ENCODE measurements around the gene FGF18. TPM values are rescaled to one million over a fixed set of nuclear protein-coding genes. Genes with fewer than 3 reads are reported as not detected.

The FGF18 gene
- total and polyA plus RNA-seq, 10 of the 15 experiments (the other 5 are each of a cell fraction or from before 2014, with no cell fraction given), result 0.03 to 0.10 (median 0.06) TPM; not detected in 5

- no peak for TF ChIP-seq ZBTB4 (CRISPR knock-in tag; IDR thresholded peaks at IDR 0.05)
- no peak for TF ChIP-seq IRF3 (IDR thresholded peaks at IDR 0.05)
- TF ChIP-seq SIX5 (IDR thresholded peaks at IDR 0.05; ENCODE audit: low read depth, low read length, severe bottlenecking), result no peak
- TF ChIP-seq SMC3 (IDR thresholded peaks at IDR 0.05; ENCODE audit: borderline replicate concordance, low read length), result no peak
Measured at GRCh38 chr5:171422902-171423663, 3.6 kb downstream of the FGF18 start (continued).

- Histone ChIP-seq H3K27ac (ENCODE audit: control insufficient read depth, insufficient read depth) (no peak overlapping the region), H3K4me2 (ENCODE audit: control insufficient read depth, insufficient read depth) (no peak overlapping the region), H3K36me3 (ENCODE audit: control insufficient read depth in 2 of 2, insufficient read depth in 2 of 2, low read length in 1 of 2) (no peaks in the 10 kb centered on the region), H3K27me3 (replicated peaks in 1 of 2; ENCODE audit: control insufficient read depth in 2 of 2, insufficient read depth in 2 of 2, low read length in 1 of 2) (peaks cover 4 to 5% of the 10 kb centered on the region in 2 experiments; a peak in 3 of 4 replicates), H3K79me2 (ENCODE audit: control insufficient read depth, insufficient read depth, low read length) (no peaks in the 10 kb centered on the region), H3K9ac (ENCODE audit: control insufficient read depth, insufficient read depth, low read length) (no peak overlapping the region), H2AFZ (ENCODE audit: control insufficient read depth, low read depth, low read length) (no peak overlapping the region), H3K4me3 (no peak overlapping the region), H4K20me1 (ENCODE audit: control insufficient read depth, insufficient read depth) (no peaks in the 10 kb centered on the region), H3K9me3 (replicated peaks; ENCODE audit: control insufficient read depth, insufficient read depth, low read length) (no peaks in the 10 kb centered on the region), H3K4me1 (ENCODE audit: control insufficient read depth, insufficient read depth, low read length) (no peaks in the 10 kb centered on the region)
- ChIA-PET RAD21 (ENCODE audit: unreplicated experiment) (no interaction called here), SMC1A (ENCODE audit: uncharacterized antibody, unreplicated experiment) (no interaction called here), CTCF (no interaction called here), POLR2A (no interaction called here)
- in situ Hi-C loops (cut with MboI), result loop anchor here (25.0 kb wide), 1 partner anchor 863 kb away; the partner anchor contains the start of gene UBTD2
- 30% methylated on average over 5 of the region's 5 CpGs for WGBS (ENCODE audit: insufficient coverage, insufficient replicate concordance, low lambda C conversion rate, missing lambda C conversion rate)
- intact Hi-C loops (cut with micrococcal nuclease; ENCODE audit: unreplicated experiment), result loop anchor here (10.0 kb wide), 1 partner anchor 180 kb away; no protein-coding TSS in a partner anchor
- no TSS peak for BruUV-seq (replicated peaks)
- FAIRE-seq, result no peak
- no peak for ATAC-seq
- no peak for DNase-seq (ENCODE audit: low read depth, low spot score)
- TF ChIP-seq ZBTB11 (CRISPR knock-in tag; IDR thresholded peaks at IDR 0.05) (no peak), HDAC6 (IDR thresholded peaks at IDR 0.05; ENCODE audit: unreplicated experiment) (no peak), FOXK2 (IDR thresholded peaks at IDR 0.05) (no peak), ATF3 (IDR thresholded peaks at IDR 0.05; ENCODE audit: borderline replicate concordance, extremely low read depth, low read depth, low read length) (no peak), SMAD1 (IDR thresholded peaks at IDR 0.05; ENCODE audit: low read depth, partially characterized antibody) (no peak), HSF1 (IDR thresholded peaks at IDR 0.05; ENCODE audit: low read depth, low read length) (no peak)
Measured at GRCh38 chr5:171424726-171425125, 5.3 kb downstream of the FGF18 start.
